A673 (cell line): ENCODE data around the gene IGFALS. TPM values are rescaled to one million over a fixed set of nuclear protein-coding genes. Genes with fewer than 3 reads are reported as not detected.

Experiments
- Bru-seq: library from RNA; stranded (reverse); fragments of 400-500 nt; gene quantifications from one replicate; lab custom pipeline; 2021; lab: Mats Ljungman, UMichigan
- BruChase-seq, 2 experiments: library from RNA; stranded (reverse); fragments of 400-500 nt; gene quantifications; one replicate each; lab custom pipeline; 2021; lab: Mats Ljungman, UMichigan
- BruUV-seq: library from RNA; stranded (reverse); fragments of 400-500 nt; replicated peaks from 2 replicates; lab custom pipeline; 2021; lab: Mats Ljungman, UMichigan
- CTCF ChIA-PET: fragments of 300-600 bp; sonication (Branson Sonifier 250); formaldehyde crosslinking; loops from one replicate; lab custom pipeline; 2022; ENCODE audit warnings: antibody characterized with exemption; lab: Charles Lee
- POLR2A ChIA-PET: fragments of 300-600 bp; sonication (Branson Sonifier 250); formaldehyde crosslinking; loops from one replicate; lab custom pipeline; 2022; ENCODE audit warnings: antibody characterized with exemption; ENCODE audit not compliant: low non-redundant PET; lab: Charles Lee
- DNase-seq: peaks from one replicate; pipeline ENCODE4 v3.0.0-alpha.2; 2015; ENCODE audit warnings: low spot score
- H3K27ac ChIP-seq: fragments of 200-600 bp; sonication (generic); 2 replicates; pipeline ENCODE4 v1.5.1; 2016; ENCODE audit warnings: mixed run types, low read depth, mild to moderate bottlenecking, mixed read lengths, antibody characterized with exemption, low read length; ENCODE audit not compliant: poor library complexity, severe bottlenecking
- H3K27me3 ChIP-seq: fragments of 200-600 bp; sonication (generic); replicated peaks from 2 replicates; pipeline ENCODE4 v1.6.1; 2017; ENCODE audit warnings: mixed run types, low read depth, mild to moderate bottlenecking, mixed read lengths, antibody characterized with exemption, low read length; ENCODE audit not compliant: insufficient read depth, poor library complexity
- H3K36me3 ChIP-seq: fragments of 200-600 bp; sonication (generic); 2 replicates; pipeline ENCODE4 v1.6.1; 2016; ENCODE audit warnings: mixed run types, mild to moderate bottlenecking, mixed read lengths, antibody characterized with exemption, low read length; ENCODE audit not compliant: insufficient read depth, poor library complexity, severe bottlenecking
- H3K4me1 ChIP-seq: fragments of 200-600 bp; sonication (generic); 2 replicates; pipeline ENCODE4 v1.6.1; 2017; ENCODE audit warnings: mixed run types, mild to moderate bottlenecking, mixed read lengths, antibody characterized with exemption, low read length; ENCODE audit not compliant: insufficient read depth, poor library complexity, severe bottlenecking
- H3K4me3 ChIP-seq: fragments of 200-600 bp; sonication (generic); 2 replicates; pipeline ENCODE4 v1.5.1; 2016; ENCODE audit warnings: low read depth, mixed run types, mild to moderate bottlenecking, mixed read lengths, low read length; ENCODE audit not compliant: poor library complexity, severe bottlenecking
- H3K9me3 ChIP-seq: fragments of 200-600 bp; sonication (generic); 2 replicates; pipeline ENCODE4 v1.6.1; 2016; ENCODE audit warnings: mixed run types, low read depth, mild to moderate bottlenecking, mixed read lengths, antibody characterized with exemption, low read length; ENCODE audit not compliant: poor library complexity, severe bottlenecking
- CTCF ChIP-seq: fragments of 300-800, 200-600 bp; sonication (generic); conservative IDR thresholded peaks from 2 replicates; pipeline ENCODE4 v1.5.1; 2017; ENCODE audit warnings: low read depth, mild to moderate bottlenecking, antibody characterized with exemption, low read length, moderate library complexity, mixed read lengths
- EZH2 ChIP-seq: fragments of 200-600 bp; sonication (generic); IDR thresholded peaks from 2 replicates; pipeline ENCODE4 v1.6.1; 2017; ENCODE audit warnings: borderline replicate concordance, low read depth, mild to moderate bottlenecking, mixed read lengths, antibody characterized with exemption, low read length; ENCODE audit not compliant: poor library complexity, severe bottlenecking
- intact Hi-C: fragments of 100-400 bp; cut with micrococcal nuclease; formaldehyde crosslinking; loops from one replicate; pipeline ENCODE4 v1.10.0; 2022; ENCODE audit not compliant: unreplicated experiment
- long read RNA-seq: library from polyadenylated mRNA; stranded (forward); transcript quantifications from one replicate; pipeline ENCODE4 v2.0.0, GENCODE V29; 2022
- total RNA-seq: library from RNA; stranded (reverse); gene quantifications from 2 replicates; pipeline ENCODE4 v1.2.3, GENCODE V29; 2021

Gene IGFALS
- total RNA-seq (not detected in 2 replicates), Bru-seq, nascent RNA (not detected), BruChase-seq, experiment 1, labeled RNA remaining after a 2-hour chase (percentile 13 among the genes with signal in this experiment), BruChase-seq, experiment 2, labeled RNA remaining after a 6-hour chase (not detected)
- long read RNA-seq: 0 reads

DNA sequence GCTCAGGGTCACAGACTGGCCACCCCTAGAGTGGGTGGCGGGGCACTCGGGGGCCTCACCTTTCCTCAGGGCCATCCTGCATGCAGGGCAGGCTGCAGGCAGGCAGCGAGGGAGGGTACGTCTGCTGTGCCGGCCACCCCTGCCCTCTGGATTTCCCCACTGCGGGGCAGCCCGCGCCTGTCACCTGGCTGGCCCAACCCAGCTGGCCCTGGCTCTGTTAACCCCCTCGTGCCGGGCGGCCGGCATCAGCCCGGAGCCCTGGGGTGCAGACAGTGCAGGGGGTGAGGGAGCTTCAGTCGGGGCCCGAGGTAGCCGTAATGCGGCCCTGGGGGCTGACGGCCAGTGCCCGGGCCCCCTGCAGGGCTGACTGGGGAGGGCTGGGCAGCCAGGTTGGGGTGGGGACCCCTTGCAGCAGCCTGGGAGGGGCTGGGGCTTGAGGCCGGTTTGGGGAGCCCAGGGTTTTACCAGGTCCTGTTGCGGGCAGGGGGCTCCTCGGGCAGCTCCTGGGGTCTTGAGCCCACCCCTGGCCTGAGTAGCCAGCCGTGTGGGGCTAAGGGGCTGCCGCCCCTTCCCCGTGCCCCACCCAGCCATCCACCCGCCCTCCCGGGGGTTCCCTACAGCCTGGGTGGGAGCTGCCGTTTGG is at the start of gene IGFALS:
Gene IGFALS (minus strand): TSS at position 128 of the 643 bp plus-strand sequence. CDS start 53 bp downstream, at position 75.
- ChIA-PET POLR2A (no interaction called here), CTCF (interaction anchor here (0.5 kb wide), 1 partner anchor 117 kb away, joined by 6 read pairs; no protein-coding TSS in a partner anchor)
- no peaks in the 10 kb centered on the region for H3K27me3 ChIP-seq
- peaks cover 7% of the 10 kb centered on the region for H3K36me3 ChIP-seq
- no peak for DNase-seq
- intact Hi-C loops: no loop called here
- TF ChIP-seq CTCF (no peak), EZH2 (no peak)
- no peaks in the 10 kb centered on the region for H3K4me1 ChIP-seq
- peaks cover 6% of the 10 kb centered on the region for H3K9me3 ChIP-seq
- BruUV-seq: no TSS peak
- no peak within 1 kb of the TSS for H3K27ac ChIP-seq
- H3K4me3 ChIP-seq: no peak within 1 kb of the TSS

DNA sequence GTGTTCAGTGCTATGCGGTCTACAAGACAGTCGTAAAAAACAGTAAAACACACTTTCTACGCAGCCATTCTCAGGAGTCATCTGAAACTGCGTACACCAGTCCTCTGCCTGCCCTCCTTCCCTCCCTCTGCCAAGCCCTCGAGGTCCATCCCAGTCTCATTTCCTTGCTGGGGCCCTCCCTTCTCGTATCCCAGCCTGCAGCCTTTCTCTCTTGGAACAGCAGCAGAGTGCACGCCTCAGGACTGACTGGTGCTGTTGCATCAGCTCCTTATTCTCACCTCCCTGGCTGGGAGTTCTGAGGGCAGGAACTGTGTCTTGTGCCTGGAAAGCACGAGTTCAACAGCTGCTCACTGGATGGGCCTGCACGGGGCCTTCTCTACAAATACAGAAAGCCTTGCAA is 46.0 kb upstream of the IGFALS start:
- no peaks in the 10 kb centered on the region for H3K4me1 ChIP-seq
- no peaks in the 10 kb centered on the region for H3K27me3 ChIP-seq
- ChIA-PET CTCF (no interaction called here), POLR2A (no interaction called here)
- intact Hi-C loops: no loop called here
- no peak overlapping the region for H3K4me3 ChIP-seq
- no TSS peak for BruUV-seq
- no peaks in the 10 kb centered on the region for H3K36me3 ChIP-seq
- H3K27ac ChIP-seq: no peak overlapping the region
- TF ChIP-seq CTCF (no peak), EZH2 (no peak)
- no peak for DNase-seq
- no peaks in the 10 kb centered on the region for H3K9me3 ChIP-seq

GRCh38 chr16:1834096-1834495 is 40.6 kb upstream of the IGFALS start:
- BruUV-seq: no TSS peak
- POLR2A ChIA-PET: no interaction called here
- peaks cover 1% of the 10 kb centered on the region for H3K4me1 ChIP-seq
- TF ChIP-seq CTCF (no peak), EZH2 (no peak)
- H3K9me3 ChIP-seq: no peaks in the 10 kb centered on the region
- intact Hi-C loops: no loop called here
- no peak overlapping the region for H3K4me3 ChIP-seq
- H3K27me3 ChIP-seq: no peaks in the 10 kb centered on the region
- DNase-seq: no peak
- CTCF ChIA-PET: no interaction called here
- no peak overlapping the region for H3K27ac ChIP-seq
- H3K36me3 ChIP-seq: no peaks in the 10 kb centered on the region
